ENCODE measurements around the gene DOCK3.

DNA sequence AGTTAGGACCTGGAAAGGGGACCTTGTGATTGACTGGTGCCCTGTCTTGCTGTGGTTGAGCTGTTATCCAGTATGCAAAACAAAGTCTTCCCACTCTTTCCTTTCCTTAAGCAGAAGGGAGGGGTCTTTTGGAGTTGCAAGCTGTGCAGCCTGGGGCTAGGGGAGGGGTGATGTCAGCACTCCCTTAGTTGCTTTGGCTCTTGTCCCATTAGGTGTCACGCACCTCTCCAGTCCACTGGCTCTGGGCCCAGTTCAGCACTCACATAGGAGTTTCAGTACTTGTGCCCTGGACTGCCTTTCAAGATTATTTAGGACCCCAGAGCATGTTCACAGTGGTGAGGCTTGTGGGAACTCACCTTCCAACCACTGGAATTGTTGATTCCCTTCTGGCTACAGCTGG lies 238.5 kb downstream of the DOCK3 start:
- TF ChIP-seq, protein P1, sequence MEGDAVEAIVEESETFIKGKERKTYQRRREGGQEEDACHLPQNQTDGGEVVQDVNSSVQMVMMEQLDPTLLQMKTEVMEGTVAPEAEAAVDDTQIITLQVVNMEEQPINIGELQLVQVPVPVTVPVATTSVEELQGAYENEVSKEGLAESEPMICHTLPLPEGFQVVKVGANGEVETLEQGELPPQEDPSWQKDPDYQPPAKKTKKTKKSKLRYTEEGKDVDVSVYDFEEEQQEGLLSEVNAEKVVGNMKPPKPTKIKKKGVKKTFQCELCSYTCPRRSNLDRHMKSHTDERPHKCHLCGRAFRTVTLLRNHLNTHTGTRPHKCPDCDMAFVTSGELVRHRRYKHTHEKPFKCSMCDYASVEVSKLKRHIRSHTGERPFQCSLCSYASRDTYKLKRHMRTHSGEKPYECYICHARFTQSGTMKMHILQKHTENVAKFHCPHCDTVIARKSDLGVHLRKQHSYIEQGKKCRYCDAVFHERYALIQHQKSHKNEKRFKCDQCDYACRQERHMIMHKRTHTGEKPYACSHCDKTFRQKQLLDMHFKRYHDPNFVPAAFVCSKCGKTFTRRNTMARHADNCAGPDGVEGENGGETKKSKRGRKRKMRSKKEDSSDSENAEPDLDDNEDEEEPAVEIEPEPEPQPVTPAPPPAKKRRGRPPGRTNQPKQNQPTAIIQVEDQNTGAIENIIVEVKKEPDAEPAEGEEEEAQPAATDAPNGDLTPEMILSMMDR (IDR thresholded peaks at IDR 0.05; ENCODE audit: low read length): no peak
- no peak for TF ChIP-seq EZH2 (optimal IDR thresholded peaks at IDR 0.05; ENCODE audit: low read depth, low read length)
